K562 (cell line): Measurements from ENCODE around the gene HNRNPLL. TPM values are rescaled to one million over a fixed set of nuclear protein-coding genes. Genes with fewer than 3 reads are reported as not detected.
A peak's percentile ranks its signal among the peaks of the same experiment; 100 is the strongest.

Source experiments
- ARHGAP35 ChIP-seq: fragments of 450-650 bp; IDR thresholded peaks from 2 replicates; pipeline ENCODE4 v1.6.1; 2018; ENCODE audit not compliant: partially characterized antibody
- POLR2A ChIP-seq: fragments of 450-650 bp; conservative IDR thresholded peaks from 2 replicates; pipeline ENCODE4 v1.6.1; 2016
- polyA plus RNA-seq, 8 experiments: library from polyadenylated mRNA; depleted of rRNA in 4 of 8; stranded (reverse) in 5 of 8; unstranded in 3 of 8; fragments of >200 nt; fragmentation: Nextera tagmentation in 2 of 8; fragmentation: Illumina TruSeq in 1 of 8; extraction: Ambion mirVana in 2 of 8; extraction: Trizol in 1 of 8; gene quantifications; 2 replicates each; pipeline versions ENCODE4 v1.2.1 to v1.2.3, GENCODE V29; 2011 to 2014; ENCODE audit warnings: inconsistent platforms in 1 of 8, missing spikeins in 1 of 8
- total RNA-seq, 7 experiments: library from RNA; depleted of rRNA in 6 of 7; stranded (reverse); fragments of >200 nt in 6 of 7; fragmentation: Illumina TruSeq in 2 of 7; extraction: Trizol in 2 of 7; gene quantifications; 2 replicates each; pipeline versions ENCODE4 v1.2.1 to v1.2.3, GENCODE V29; 2011 to 2021; ENCODE audit warnings: low replicate concordance in 1 of 7
- TF ChIP-seq, protein P1 (sequence below), 2 experiments: fragments of 450-650 bp; formaldehyde crosslinking in 1 of 2; IDR thresholded peaks; 2 replicates each; pipeline versions ENCODE4 v1.4.0 to v1.6.1; 2014 to 2020; ENCODE audit warnings: mild to moderate bottlenecking in 2 of 2, borderline replicate concordance in 1 of 2, low read depth in 1 of 2
- TF ChIP-seq, protein P2 (sequence below): fragments of 450-650 bp; IDR thresholded peaks from 2 replicates; pipeline ENCODE4 v1.6.1; 2016; ENCODE audit warnings: mild to moderate bottlenecking
- TF ChIP-seq, protein P3 (sequence below): fragments of 450-650 bp; conservative IDR thresholded peaks from 2 replicates; pipeline ENCODE4 v1.6.1; 2016; ENCODE audit warnings: missing genetic modification characterization, low read depth, mild to moderate bottlenecking, control low read depth, missing compliant biosample characterization
- TF ChIP-seq, protein P4 (sequence below): sonication (generic); formaldehyde crosslinking; IDR thresholded peaks from 2 replicates; pipeline ENCODE4 v1.9.0; 2022; ENCODE audit warnings: mild to moderate bottlenecking, missing genetic modification reagents
- TF ChIP-seq, protein P5 (sequence below): fragments of 450-650 bp; IDR thresholded peaks from 2 replicates; pipeline ENCODE4 v1.6.1; 2018; ENCODE audit not compliant: partially characterized antibody

The HNRNPLL gene
- total and polyA plus RNA-seq, 9 of the 15 experiments (the other 6 are each of a cell fraction or from before 2014, with no cell fraction given), result 19.8 to 135 (median 57.8) TPM

DNA sequence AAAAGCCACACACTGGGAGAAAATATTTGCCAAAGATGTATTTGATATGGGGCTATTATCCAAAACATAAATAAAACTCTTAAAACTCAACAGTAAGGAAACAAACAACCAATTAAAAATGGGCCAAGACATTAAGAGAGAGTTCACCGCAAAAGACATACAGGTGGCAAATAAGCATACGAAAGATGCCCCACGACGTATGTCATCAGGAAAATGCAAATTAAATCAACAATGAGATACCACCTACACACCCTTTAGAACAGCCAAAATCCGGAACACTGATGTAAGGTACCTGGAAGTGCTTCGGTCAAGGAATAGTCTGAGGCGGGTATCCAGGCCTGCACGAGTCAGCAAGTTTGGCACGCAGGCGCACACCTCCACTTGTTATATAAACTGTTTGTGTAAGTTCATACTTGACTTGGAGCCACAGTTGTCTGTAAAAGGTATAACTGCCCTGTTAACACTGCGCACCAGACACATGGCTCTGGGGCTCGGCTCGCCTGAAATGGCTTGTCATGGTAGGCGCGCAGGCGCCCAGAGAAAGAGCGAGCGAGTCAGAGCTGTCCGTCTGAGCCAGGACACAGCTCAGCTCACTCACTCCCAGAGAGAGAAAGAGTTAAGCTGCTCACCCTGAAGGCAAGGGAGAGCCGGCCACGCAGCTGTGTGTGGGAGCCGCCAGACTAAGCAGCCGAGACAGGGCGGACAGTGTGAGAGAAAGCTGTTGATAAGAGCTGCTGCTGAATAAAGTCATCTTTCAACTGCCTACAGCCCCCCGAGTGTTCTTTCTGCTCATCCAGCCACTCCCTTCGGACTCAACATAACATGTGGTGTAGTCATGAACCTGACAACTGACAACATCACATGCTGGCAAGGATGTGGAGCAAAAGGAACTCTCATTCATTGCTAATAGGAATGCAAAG is 87.3 kb downstream of the HNRNPLL start (continued):
- TF ChIP-seq, protein P1, sequence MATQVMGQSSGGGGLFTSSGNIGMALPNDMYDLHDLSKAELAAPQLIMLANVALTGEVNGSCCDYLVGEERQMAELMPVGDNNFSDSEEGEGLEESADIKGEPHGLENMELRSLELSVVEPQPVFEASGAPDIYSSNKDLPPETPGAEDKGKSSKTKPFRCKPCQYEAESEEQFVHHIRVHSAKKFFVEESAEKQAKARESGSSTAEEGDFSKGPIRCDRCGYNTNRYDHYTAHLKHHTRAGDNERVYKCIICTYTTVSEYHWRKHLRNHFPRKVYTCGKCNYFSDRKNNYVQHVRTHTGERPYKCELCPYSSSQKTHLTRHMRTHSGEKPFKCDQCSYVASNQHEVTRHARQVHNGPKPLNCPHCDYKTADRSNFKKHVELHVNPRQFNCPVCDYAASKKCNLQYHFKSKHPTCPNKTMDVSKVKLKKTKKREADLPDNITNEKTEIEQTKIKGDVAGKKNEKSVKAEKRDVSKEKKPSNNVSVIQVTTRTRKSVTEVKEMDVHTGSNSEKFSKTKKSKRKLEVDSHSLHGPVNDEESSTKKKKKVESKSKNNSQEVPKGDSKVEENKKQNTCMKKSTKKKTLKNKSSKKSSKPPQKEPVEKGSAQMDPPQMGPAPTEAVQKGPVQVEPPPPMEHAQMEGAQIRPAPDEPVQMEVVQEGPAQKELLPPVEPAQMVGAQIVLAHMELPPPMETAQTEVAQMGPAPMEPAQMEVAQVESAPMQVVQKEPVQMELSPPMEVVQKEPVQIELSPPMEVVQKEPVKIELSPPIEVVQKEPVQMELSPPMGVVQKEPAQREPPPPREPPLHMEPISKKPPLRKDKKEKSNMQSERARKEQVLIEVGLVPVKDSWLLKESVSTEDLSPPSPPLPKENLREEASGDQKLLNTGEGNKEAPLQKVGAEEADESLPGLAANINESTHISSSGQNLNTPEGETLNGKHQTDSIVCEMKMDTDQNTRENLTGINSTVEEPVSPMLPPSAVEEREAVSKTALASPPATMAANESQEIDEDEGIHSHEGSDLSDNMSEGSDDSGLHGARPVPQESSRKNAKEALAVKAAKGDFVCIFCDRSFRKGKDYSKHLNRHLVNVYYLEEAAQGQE (IDR thresholded peaks at IDR 0.05; ENCODE audit: borderline replicate concordance), result peak; percentile 59
- TF ChIP-seq, protein P1 (CRISPR knock-in tag; IDR thresholded peaks at IDR 0.05; ENCODE audit: low read depth), result no peak
- TF ChIP-seq POLR2A (peak; percentile 83), ARHGAP35 (no peak)
- TF ChIP-seq, protein P2, sequence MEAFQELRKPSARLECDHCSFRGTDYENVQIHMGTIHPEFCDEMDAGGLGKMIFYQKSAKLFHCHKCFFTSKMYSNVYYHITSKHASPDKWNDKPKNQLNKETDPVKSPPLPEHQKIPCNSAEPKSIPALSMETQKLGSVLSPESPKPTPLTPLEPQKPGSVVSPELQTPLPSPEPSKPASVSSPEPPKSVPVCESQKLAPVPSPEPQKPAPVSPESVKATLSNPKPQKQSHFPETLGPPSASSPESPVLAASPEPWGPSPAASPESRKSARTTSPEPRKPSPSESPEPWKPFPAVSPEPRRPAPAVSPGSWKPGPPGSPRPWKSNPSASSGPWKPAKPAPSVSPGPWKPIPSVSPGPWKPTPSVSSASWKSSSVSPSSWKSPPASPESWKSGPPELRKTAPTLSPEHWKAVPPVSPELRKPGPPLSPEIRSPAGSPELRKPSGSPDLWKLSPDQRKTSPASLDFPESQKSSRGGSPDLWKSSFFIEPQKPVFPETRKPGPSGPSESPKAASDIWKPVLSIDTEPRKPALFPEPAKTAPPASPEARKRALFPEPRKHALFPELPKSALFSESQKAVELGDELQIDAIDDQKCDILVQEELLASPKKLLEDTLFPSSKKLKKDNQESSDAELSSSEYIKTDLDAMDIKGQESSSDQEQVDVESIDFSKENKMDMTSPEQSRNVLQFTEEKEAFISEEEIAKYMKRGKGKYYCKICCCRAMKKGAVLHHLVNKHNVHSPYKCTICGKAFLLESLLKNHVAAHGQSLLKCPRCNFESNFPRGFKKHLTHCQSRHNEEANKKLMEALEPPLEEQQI, result 0 out of 2 replicates have a peak, but pooled peaks have one; percentile 30
- TF ChIP-seq, protein P3, sequence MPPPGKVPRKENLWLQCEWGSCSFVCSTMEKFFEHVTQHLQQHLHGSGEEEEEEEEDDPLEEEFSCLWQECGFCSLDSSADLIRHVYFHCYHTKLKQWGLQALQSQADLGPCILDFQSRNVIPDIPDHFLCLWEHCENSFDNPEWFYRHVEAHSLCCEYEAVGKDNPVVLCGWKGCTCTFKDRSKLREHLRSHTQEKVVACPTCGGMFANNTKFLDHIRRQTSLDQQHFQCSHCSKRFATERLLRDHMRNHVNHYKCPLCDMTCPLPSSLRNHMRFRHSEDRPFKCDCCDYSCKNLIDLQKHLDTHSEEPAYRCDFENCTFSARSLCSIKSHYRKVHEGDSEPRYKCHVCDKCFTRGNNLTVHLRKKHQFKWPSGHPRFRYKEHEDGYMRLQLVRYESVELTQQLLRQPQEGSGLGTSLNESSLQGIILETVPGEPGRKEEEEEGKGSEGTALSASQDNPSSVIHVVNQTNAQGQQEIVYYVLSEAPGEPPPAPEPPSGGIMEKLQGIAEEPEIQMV (tag), result 0 out of 2 replicates have a peak, but pooled peaks have one; percentile 19
- TF ChIP-seq, protein P4, sequence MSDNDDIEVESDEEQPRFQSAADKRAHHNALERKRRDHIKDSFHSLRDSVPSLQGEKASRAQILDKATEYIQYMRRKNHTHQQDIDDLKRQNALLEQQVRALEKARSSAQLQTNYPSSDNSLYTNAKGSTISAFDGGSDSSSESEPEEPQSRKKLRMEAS (CRISPR knock-in tag), result peak; percentile 76
- TF ChIP-seq, protein P5, sequence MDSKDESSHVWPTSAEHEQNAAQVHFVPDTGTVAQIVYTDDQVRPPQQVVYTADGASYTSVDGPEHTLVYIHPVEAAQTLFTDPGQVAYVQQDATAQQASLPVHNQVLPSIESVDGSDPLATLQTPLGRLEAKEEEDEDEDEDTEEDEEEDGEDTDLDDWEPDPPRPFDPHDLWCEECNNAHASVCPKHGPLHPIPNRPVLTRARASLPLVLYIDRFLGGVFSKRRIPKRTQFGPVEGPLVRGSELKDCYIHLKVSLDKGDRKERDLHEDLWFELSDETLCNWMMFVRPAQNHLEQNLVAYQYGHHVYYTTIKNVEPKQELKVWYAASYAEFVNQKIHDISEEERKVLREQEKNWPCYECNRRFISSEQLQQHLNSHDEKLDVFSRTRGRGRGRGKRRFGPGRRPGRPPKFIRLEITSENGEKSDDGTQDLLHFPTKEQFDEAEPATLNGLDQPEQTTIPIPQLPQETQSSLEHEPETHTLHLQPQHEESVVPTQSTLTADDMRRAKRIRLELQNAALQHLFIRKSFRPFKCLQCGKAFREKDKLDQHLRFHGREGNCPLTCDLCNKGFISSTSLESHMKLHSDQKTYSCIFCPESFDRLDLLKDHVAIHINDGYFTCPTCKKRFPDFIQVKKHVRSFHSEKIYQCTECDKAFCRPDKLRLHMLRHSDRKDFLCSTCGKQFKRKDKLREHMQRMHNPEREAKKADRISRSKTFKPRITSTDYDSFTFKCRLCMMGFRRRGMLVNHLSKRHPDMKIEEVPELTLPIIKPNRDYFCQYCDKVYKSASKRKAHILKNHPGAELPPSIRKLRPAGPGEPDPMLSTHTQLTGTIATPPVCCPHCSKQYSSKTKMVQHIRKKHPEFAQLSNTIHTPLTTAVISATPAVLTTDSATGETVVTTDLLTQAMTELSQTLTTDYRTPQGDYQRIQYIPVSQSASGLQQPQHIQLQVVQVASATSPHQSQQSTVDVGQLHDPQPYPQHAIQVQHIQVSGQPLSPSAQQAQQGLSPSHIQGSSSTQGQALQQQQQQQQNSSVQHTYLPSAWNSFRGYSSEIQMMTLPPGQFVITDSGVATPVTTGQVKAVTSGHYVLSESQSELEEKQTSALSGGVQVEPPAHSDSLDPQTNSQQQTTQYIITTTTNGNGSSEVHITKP, result peak; percentile 52
